Erythroblast (primary cell): ENCODE data around the gene FGD3.

ENCODE experiments used
- GATA1 ChIP-seq: IDR thresholded peaks from 2 replicates; pipeline ENCODE4 v1.6.1; 2011; ENCODE audit warnings: low read depth, mild to moderate bottlenecking, control low read depth, low read length, moderate library complexity
- POLR2A ChIP-seq: IDR thresholded peaks from 2 replicates; pipeline ENCODE4 v1.6.1; 2011; ENCODE audit warnings: mild to moderate bottlenecking, low read length

GRCh38 chr9:93025736-93026135, 78.4 kb downstream of the FGD3 start:
- TF ChIP-seq POLR2A (no peak), GATA1 (no peak)
